Motor neuron (in vitro differentiated cells): Measurements from ENCODE around the gene PLEKHA4. TPM values are rescaled to one million over a fixed set of nuclear protein-coding genes. Genes with fewer than 3 reads are reported as not detected.
"Not testable (repeated sequence)": the region's sequence is repeated elsewhere in the genome, so short reads cannot be mapped to it uniquely, and the experiment has no call there.

Experiments used
- ATAC-seq, 8 experiments: fragments of 200-7000 bp; cut with Tn5 transposase; replicated peaks in 6 of 8; 2 replicates each; pipeline ENCODE4 v1.8.0; 2021; ENCODE audit warnings: mild to moderate bottlenecking in 8 of 8, moderate library complexity in 8 of 8
- H3K27ac ChIP-seq, 2 donors: fragments of 250-450 bp; sonication (Bioruptor Pico); 2 replicates each; pipeline ENCODE4 v1.9.0; 2021; ENCODE audit warnings: antibody characterized with exemption in 2 of 2, mild to moderate bottlenecking in 2 of 2, moderate library complexity in 1 of 2
- H3K4me1 ChIP-seq, 2 donors: fragments of 250-450 bp; sonication (Bioruptor Pico); replicated peaks in 1 of 2; 2 replicates each; pipeline ENCODE4 v1.6.1; 2021; ENCODE audit warnings: antibody characterized with exemption in 2 of 2, mild to moderate bottlenecking in 2 of 2, moderate library complexity in 1 of 2
- H3K4me3 ChIP-seq, 5 donors: fragments of 250-450 bp; sonication (Bioruptor Pico); 2 replicates each; pipeline ENCODE4 v1.9.0; 2021; ENCODE audit warnings: antibody characterized with exemption in 5 of 5, mild to moderate bottlenecking in 5 of 5, moderate library complexity in 4 of 5
- WGBS, 10 experiments: fragments of 450-650 bp; shearing (Covaris generic); methylation state at CpG; one replicate each; pipeline ENCODE4 v1.0.0; 2022; 5-methylcytosine and 5-hydroxymethylcytosine counted together
- in situ Hi-C, 9 experiments: fragments of 400-800 bp; cut with MboI; loops; one replicate each; pipeline ENCODE4 v1.15.0; 2021; ENCODE audit warnings: low sequenced_read_pairs in 9 of 9, low pct_unique_long_range_greater_than_20kb in 2 of 9; ENCODE audit not compliant: unreplicated experiment in 9 of 9
- total RNA-seq, 8 experiments: library from RNA; unstranded; fragments of 300-600 nt; gene quantifications; 2 replicates each; pipeline versions ENCODE4 v1.2.3 to v1.2.4, GENCODE V29; 2022

PLEKHA4 gene
- total RNA-seq, 8 experiments from 2014 or later, result 0.33 to 30.8 (median 6.5) TPM

- H3K4me3 ChIP-seq, ATAC-seq, in situ Hi-C loops, H3K27ac ChIP-seq: not testable (repeated sequence)
- WGBS, 10 experiments, result 66 to 84% (median 81%) methylated on average over 1 to 9 of the region's 9 CpGs; no CpG with 5 or more reads in 2 of the 10 experiments
- H3K4me1 ChIP-seq, result peaks cover 9 to 15% of the 10 kb centered on the region in 2 donors
These were observed 11.3 kb upstream of the PLEKHA4 start for GRCh38 chr19:48879696-48880095.

- in situ Hi-C loops, result no loop called here
- no peak overlapping the region for H3K27ac ChIP-seq
These were observed 10.7 kb upstream of the PLEKHA4 start for GRCh38 chr19:48879025-48879637.

GRCh38 chr19:48878196-48879024, 10.0 kb upstream of the PLEKHA4 start:
- no peak overlapping the region for H3K27ac ChIP-seq
- peaks cover 22 to 25% of the 10 kb centered on the region in 2 donors for H3K4me1 ChIP-seq
- no peak overlapping the region for H3K4me3 ChIP-seq
- in situ Hi-C loops, result no loop called here
- peak in 3 of 8 experiments; percentile 2 to 11 (median 3) for ATAC-seq
- WGBS, 10 experiments, result 29 to 97% (median 90%) methylated on average over 2 to 8 of the region's 11 CpGs; no CpG with 5 or more reads in 2 of the 10 experiments

More at GRCh38 chr19:48879025-48879637, 10.7 kb upstream of the PLEKHA4 start:
- H3K4me1 ChIP-seq, result peaks cover 14 to 20% of the 10 kb centered on the region in 2 donors
- ATAC-seq, result no peak
- no peak overlapping the region for H3K4me3 ChIP-seq
- 50 to 100% (median 87%) methylated on average over 2 to 11 of the region's 13 CpGs for WGBS, 10 experiments

- no peak overlapping the region for H3K27ac ChIP-seq
- in situ Hi-C loops, result no loop called here
- H3K4me3 ChIP-seq, result no peak overlapping the region
- ATAC-seq, result no peak
- H3K4me1 ChIP-seq, result peaks cover 24 to 25% of the 10 kb centered on the region in 2 donors
- 68 to 100% (median 89%) methylated on average over 2 to 5 of the region's 6 CpGs; no CpG with 5 or more reads in 3 of the 10 experiments for WGBS, 10 experiments
These were observed 9.4 kb upstream of the PLEKHA4 start for GRCh38 chr19:48877855-48878195.

GRCh38 chr19:48876043-48876981, 7.9 kb upstream of the PLEKHA4 start:
- H3K4me1 ChIP-seq, result peaks cover 24 to 27% of the 10 kb centered on the region in 2 donors
- in situ Hi-C loops, ATAC-seq: not testable (repeated sequence)
- H3K27ac ChIP-seq, result peak overlapping the region; percentile 93 to 94
- WGBS, 10 experiments, result 22 to 100% (median 59%) methylated on average over 2 to 12 of the region's 30 CpGs; no CpG with 5 or more reads in 2 of the 10 experiments
- peak overlapping the region; percentile 83 to 97 (median 91) for H3K4me3 ChIP-seq

GRCh38 chr19:48874303-48875135, 6.1 kb upstream of the PLEKHA4 start:
- Histone ChIP-seq H3K4me3 (peak overlapping the region; percentile 83 to 97 (median 91)), H3K4me1 (peaks cover 24 to 27% of the 10 kb centered on the region in 2 donors), H3K27ac (peak overlapping the region; percentile 93 to 94)
- peak in 5 of 8 experiments; percentile 0 to 15 (median 1) for ATAC-seq
- 0 to 90% (median 31%) methylated on average over 2 to 9 of the region's 17 CpGs; no CpG with 5 or more reads in 2 of the 10 experiments for WGBS, 10 experiments
- in situ Hi-C loops, result no loop called here

GRCh38 chr19:48873476-48874302, 5.3 kb upstream of the PLEKHA4 start:
- ATAC-seq, result peak in 2 of 8 experiments; percentile 1 to 10
- WGBS, 10 experiments, result 0 to 100% (median 85%) methylated on average over 1 to 10 of the region's 14 CpGs; no CpG with 5 or more reads in 1 of the 10 experiments
- Histone ChIP-seq H3K4me1 (peaks cover 26 to 27% of the 10 kb centered on the region in 2 donors), H3K4me3 (peak overlapping the region; percentile 83 to 97 (median 91)), H3K27ac (peak overlapping the region; percentile 93 to 94)
- in situ Hi-C loops, result no loop called here

- in situ Hi-C loops, result no loop called here
- Histone ChIP-seq H3K4me3 (peak overlapping the region; percentile 83 to 97 (median 91)), H3K27ac (peak overlapping the region; percentile 91 to 94), H3K4me1 (peaks cover 33 to 34% of the 10 kb centered on the region in 2 donors)
- ATAC-seq, result peak; percentile 12 to 49 (median 18)
- 0 to 33% (median 0%) methylated on average over 1 to 11 of the region's 14 CpGs; no CpG with 5 or more reads in 3 of the 10 experiments for WGBS, 10 experiments
These were observed 4.6 kb upstream of the PLEKHA4 start for GRCh38 chr19:48872884-48873475.

GRCh38 chr19:48872182-48872883, 3.9 kb upstream of the PLEKHA4 start, which contains the start of gene PPP1R15A:
Gene PPP1R15A (plus strand): TSS chr19:48872421. CDS start chr19:48873234, 813 bp downstream.
- H3K4me1 ChIP-seq, result peaks cover 35 to 40% of the 10 kb centered on the region in 2 donors
- H3K4me3 ChIP-seq, result peak within 1 kb of the TSS; percentile 83 to 97 (median 91)
- peak; percentile 24 to 67 (median 44) for ATAC-seq
- peak within 1 kb of the TSS; percentile 91 to 94 for H3K27ac ChIP-seq
- in situ Hi-C loops, result no loop called here
- 0 to 3% (median 0%) methylated on average over 1 to 13 of the region's 53 CpGs; no CpG with 5 or more reads in 1 of the 10 experiments for WGBS, 10 experiments

- Histone ChIP-seq H3K4me1 (peaks cover 34 to 47% of the 10 kb centered on the region in 2 donors), H3K27ac (peak overlapping the region; percentile 63 to 66)
- ATAC-seq, H3K4me3 ChIP-seq, in situ Hi-C loops: not testable (repeated sequence)
- WGBS, 10 experiments, result 64 to 100% (median 92%) methylated on average over 3 to 16 of the region's 31 CpGs; no CpG with 5 or more reads in 1 of the 10 experiments
These were observed 3.2 kb upstream of the PLEKHA4 start for GRCh38 chr19:48871471-48872181.
